ENCODE data around the gene UBL7. TPM values are rescaled to one million over a fixed set of nuclear protein-coding genes. Genes with fewer than 3 reads are reported as not detected.

Gene UBL7
- total and polyA plus RNA-seq, 10 of the 15 experiments (the other 5 are each of a cell fraction or from before 2014, with no cell fraction given): 25.9 to 145 (median 90.1) TPM

GRCh38 chr15:74461847-74462511 is 1.0 kb upstream of the UBL7 start:
- ATAC-seq: no peak
- no peak for DNase-seq (ENCODE audit: low read depth, low spot score)
- Histone ChIP-seq H4K20me1 (ENCODE audit: control insufficient read depth, insufficient read depth) (no peaks in the 10 kb centered on the region), H3K9me3 (replicated peaks; ENCODE audit: control insufficient read depth, insufficient read depth, low read length) (peaks cover 3% of the 10 kb centered on the region; the same call in 2 of the 3 replicates), H3K27ac (ENCODE audit: control insufficient read depth, insufficient read depth) (peak overlapping the region; percentile 93), H3K9ac (ENCODE audit: control insufficient read depth, insufficient read depth, low read length) (peak overlapping the region; percentile 87), H2AFZ (ENCODE audit: control insufficient read depth, low read depth, low read length) (no peak overlapping the region; the same call in 1 of the 2 replicates), H3K36me3 (ENCODE audit: control insufficient read depth in 2 of 2, insufficient read depth in 2 of 2, low read length in 1 of 2) (peaks cover 0 to under 1% of the 10 kb centered on the region in 2 experiments; a peak in 1 of 4 replicates), H3K27me3 (replicated peaks in 1 of 2; ENCODE audit: control insufficient read depth in 2 of 2, insufficient read depth in 2 of 2, low read length in 1 of 2) (no peaks in the 10 kb centered on the region), H3K4me3 (peak overlapping the region; percentile 92), H3K4me2 (ENCODE audit: control insufficient read depth, insufficient read depth) (peak overlapping the region; percentile 75), H3K4me1 (ENCODE audit: control insufficient read depth, insufficient read depth, low read length) (peaks cover 11% of the 10 kb centered on the region), H3K79me2 (ENCODE audit: control insufficient read depth, insufficient read depth, low read length) (peaks cover 64% of the 10 kb centered on the region)
- ChIA-PET CTCF (interaction anchor here (0.6 to 5.4 kb wide), 15 partner anchors 8 to 181 kb away, joined by 3 to 26 read pairs (median 5); partner anchors contain the start of gene CLK3), SMC1A (ENCODE audit: uncharacterized antibody, unreplicated experiment) (interaction anchor here (0.8 to 3.9 kb wide), 10 partner anchors 9 to 117 kb away, joined by 3 to 16 read pairs (median 4); no protein-coding TSS in a partner anchor), RAD21 (ENCODE audit: unreplicated experiment) (interaction anchor here (1.0 to 3.9 kb wide), 12 partner anchors 22 to 168 kb away, joined by 3 to 36 read pairs (median 5); partner anchors contain the start of gene ARID3B), POLR2A (interaction anchor here (0.7 to 3.0 kb wide), 17 partner anchors 11 to 468 kb away, joined by 3 to 18 read pairs (median 4); partner anchors contain the start of genes ARID3B, CLK3 and PML)
- WGBS (ENCODE audit: insufficient coverage, insufficient replicate concordance, low lambda C conversion rate, missing lambda C conversion rate): 1% methylated on average over 8 of the region's 8 CpGs
- no peak for FAIRE-seq
- in situ Hi-C loops (cut with MboI) (no loop called here), intact Hi-C loops (cut with micrococcal nuclease; ENCODE audit: unreplicated experiment) (loop anchor here (1.0 kb wide), 3 partner anchors 28 to 153 kb away; partner anchors contain the start of gene CLK3)
- no TSS peak for BruUV-seq (replicated peaks)
- TF ChIP-seq CREM (IDR thresholded peaks at IDR 0.05; ENCODE audit: low read depth) (no peak), MTA3 (IDR thresholded peaks at IDR 0.05; ENCODE audit: borderline replicate concordance, low read length) (0 out of 2 replicates have a peak, but pooled peaks have one; percentile 33)

GRCh38 chr15:74460298-74460697 is 662 bp downstream of the UBL7 start:
- SMC1A ChIA-PET (ENCODE audit: uncharacterized antibody, unreplicated experiment): interaction anchor here (0.9 to 3.9 kb wide), 7 partner anchors 19 to 86 kb away, joined by 3 to 16 read pairs (median 5); no protein-coding TSS in a partner anchor
- H2AFZ ChIP-seq (ENCODE audit: control insufficient read depth, low read depth, low read length): peak overlapping the region; percentile 89
- no TSS peak for BruUV-seq (replicated peaks)
- TF ChIP-seq BCL11A (IDR thresholded peaks at IDR 0.05; ENCODE audit: low read depth, low read length) (0 out of 2 replicates have a peak, but pooled peaks have one; percentile 17), CBFB (IDR thresholded peaks at IDR 0.05; ENCODE audit: low read depth) (no peak), CHD1 (IDR thresholded peaks at IDR 0.05; ENCODE audit: low read depth, low read length) (no peak), ZBTB33 (IDR thresholded peaks at IDR 0.05) (no peak), BACH1 (IDR thresholded peaks at IDR 0.05; ENCODE audit: borderline replicate concordance) (peak; percentile 31; the same call in 1 of the 2 replicates), SMAD1 (IDR thresholded peaks at IDR 0.05; ENCODE audit: low read depth, partially characterized antibody) (no peak), BMI1 (IDR thresholded peaks at IDR 0.05; ENCODE audit: borderline replicate concordance) (peak; percentile 29; the same call in 1 of the 2 replicates), STAT3 (IDR thresholded peaks at IDR 0.05; ENCODE audit: low read depth, low read length) (0 out of 2 replicates have a peak, but pooled peaks have one; percentile 29), SUPT20H (IDR thresholded peaks at IDR 0.05; ENCODE audit: borderline replicate concordance, control insufficient read depth, low read depth, low read length) (no peak), RAD21 (IDR thresholded peaks at IDR 0.05; ENCODE audit: insufficient read depth, low read depth, low read length) (0 out of 2 replicates have a peak, but pooled peaks have one; percentile 1), EP300 (IDR thresholded peaks at IDR 0.05; ENCODE audit: borderline replicate concordance in 1 of 2, control insufficient read depth in 1 of 2, low read depth in 2 of 2, low read length in 2 of 2) (peak in 1 of 2 experiments; percentile 29; a peak in 1 of 4 replicates)

More at GRCh38 chr15:74460298-74460697, 662 bp downstream of the UBL7 start:
- H3K4me2 ChIP-seq (ENCODE audit: control insufficient read depth, insufficient read depth): peak overlapping the region; percentile 83
- peaks cover 0 to 8% of the 10 kb centered on the region in 2 experiments; a peak in 2 of 4 replicates for H3K36me3 ChIP-seq (ENCODE audit: control insufficient read depth in 2 of 2, insufficient read depth in 2 of 2, low read length in 1 of 2)
- peak overlapping the region; percentile 92 for H3K4me3 ChIP-seq
- H3K27ac ChIP-seq (ENCODE audit: control insufficient read depth, insufficient read depth): peak overlapping the region; percentile 93
- no peaks in the 10 kb centered on the region for H3K27me3 ChIP-seq (replicated peaks in 1 of 2; ENCODE audit: control insufficient read depth in 2 of 2, insufficient read depth in 2 of 2, low read length in 1 of 2)
- peaks cover 3% of the 10 kb centered on the region; the same call in 2 of the 3 replicates for H3K9me3 ChIP-seq (replicated peaks; ENCODE audit: control insufficient read depth, insufficient read depth, low read length)
- no peaks in the 10 kb centered on the region for H4K20me1 ChIP-seq (ENCODE audit: control insufficient read depth, insufficient read depth)
- intact Hi-C loops (cut with micrococcal nuclease; ENCODE audit: unreplicated experiment): loop anchor here (1.0 kb wide), 1 partner anchor 56 kb away; no protein-coding TSS in a partner anchor
- H3K79me2 ChIP-seq (ENCODE audit: control insufficient read depth, insufficient read depth, low read length): peaks cover 63% of the 10 kb centered on the region
- ChIA-PET CTCF (interaction anchor here (0.9 to 5.4 kb wide), 14 partner anchors 12 to 310 kb away, joined by 3 to 26 read pairs (median 4); partner anchors contain the start of gene CLK3), POLR2A (interaction anchor here (0.6 to 3.0 kb wide), 12 partner anchors 26 to 310 kb away, joined by 3 to 18 read pairs (median 4); partner anchors contain the start of genes ARID3B, CLK3 and SEMA7A), RAD21 (ENCODE audit: unreplicated experiment) (interaction anchor here (0.9 to 3.9 kb wide), 6 partner anchors 29 to 86 kb away, joined by 3 to 36 read pairs (median 4); no protein-coding TSS in a partner anchor)
- in situ Hi-C loops (cut with MboI): no loop called here
- H3K4me1 ChIP-seq (ENCODE audit: control insufficient read depth, insufficient read depth, low read length): peaks cover 11% of the 10 kb centered on the region
- ATAC-seq (peak; percentile 55), DNase-seq (ENCODE audit: low read depth, low spot score) (peak; percentile 39), FAIRE-seq (peak; percentile 41)
- 0% methylated on average over 2 of the region's 2 CpGs for WGBS (ENCODE audit: insufficient coverage, insufficient replicate concordance, low lambda C conversion rate, missing lambda C conversion rate)
- peak overlapping the region; percentile 87 for H3K9ac ChIP-seq (ENCODE audit: control insufficient read depth, insufficient read depth, low read length)

All from GM12878 (cell line).